ENCODE results near the gene MID1IP1.

- no peak for TF ChIP-seq CTCF (CRISPR knock-in tag; IDR thresholded peaks at IDR 0.05)
- TF ChIP-seq ZFX (CRISPR knock-in tag; IDR thresholded peaks at IDR 0.05; ENCODE audit: low read depth), result no peak
- no peak for TF ChIP-seq ZBTB33 (CRISPR knock-in tag; IDR thresholded peaks at IDR 0.05)
- no peak for TF ChIP-seq ZNF20 (CRISPR knock-in tag; IDR thresholded peaks at IDR 0.05)
- no peak for TF ChIP-seq RBM22 (optimal IDR thresholded peaks at IDR 0.05; ENCODE audit: low read length)
These were observed 47.6 kb downstream of the MID1IP1 start for GRCh38 chrX:38848671-38849455.
